ENCODE measurements around the gene TTC23.

TTC23 gene

GRCh38 chr15:99127773-99128172, 121.6 kb downstream of the TTC23 start:
- TF ChIP-seq POLR2A (IDR thresholded peaks at IDR 0.05; ENCODE audit: extremely low read depth, insufficient read length), result no peak
- TF ChIP-seq MAX (IDR thresholded peaks at IDR 0.05; ENCODE audit: low read depth, low read length), result no peak
- TF ChIP-seq CTCF (IDR thresholded peaks at IDR 0.05; ENCODE audit: low read depth, low read length), result no peak
- TF ChIP-seq MYC (IDR thresholded peaks at IDR 0.05; ENCODE audit: low read depth, low read length), result no peak
- no peak for DNase-seq (ENCODE audit: low read depth)
- no peak overlapping the region for H3K4me3 ChIP-seq (ENCODE audit: low read depth, low read length)

GRCh38 chr15:99126930-99127329, 122.5 kb downstream of the TTC23 start:
- DNase-seq (ENCODE audit: low read depth), result no peak
- TF ChIP-seq POLR2A (IDR thresholded peaks at IDR 0.05; ENCODE audit: extremely low read depth, insufficient read length) (no peak), MAX (IDR thresholded peaks at IDR 0.05; ENCODE audit: low read depth, low read length) (no peak), MYC (IDR thresholded peaks at IDR 0.05; ENCODE audit: low read depth, low read length) (no peak), CTCF (IDR thresholded peaks at IDR 0.05; ENCODE audit: low read depth, low read length) (no peak)
- no peak overlapping the region for H3K4me3 ChIP-seq (ENCODE audit: low read depth, low read length)

GRCh38 chr15:99126131-99126588, 123.2 kb downstream of the TTC23 start:
- no peak overlapping the region for H3K4me3 ChIP-seq (ENCODE audit: low read depth, low read length)
- TF ChIP-seq MYC (IDR thresholded peaks at IDR 0.05; ENCODE audit: low read depth, low read length), result no peak
- TF ChIP-seq POLR2A (IDR thresholded peaks at IDR 0.05; ENCODE audit: extremely low read depth, insufficient read length), result no peak
- TF ChIP-seq CTCF (IDR thresholded peaks at IDR 0.05; ENCODE audit: low read depth, low read length), result no peak
- no peak for TF ChIP-seq MAX (IDR thresholded peaks at IDR 0.05; ENCODE audit: low read depth, low read length)

GRCh38 chr15:99125061-99125891, 124.1 kb downstream of the TTC23 start:
- no peak for DNase-seq (ENCODE audit: low read depth)
- no peak for TF ChIP-seq POLR2A (IDR thresholded peaks at IDR 0.05; ENCODE audit: extremely low read depth, insufficient read length)
- TF ChIP-seq MYC (IDR thresholded peaks at IDR 0.05; ENCODE audit: low read depth, low read length), result no peak
- no peak for TF ChIP-seq CTCF (IDR thresholded peaks at IDR 0.05; ENCODE audit: low read depth, low read length)
- no peak for TF ChIP-seq MAX (IDR thresholded peaks at IDR 0.05; ENCODE audit: low read depth, low read length)
- H3K4me3 ChIP-seq (ENCODE audit: low read depth, low read length), result no peak overlapping the region

More at GRCh38 chr15:99126131-99126588, 123.2 kb downstream of the TTC23 start:
- no peak for DNase-seq (ENCODE audit: low read depth)

- DNase-seq (ENCODE audit: low read depth), result peak; percentile 29
- TF ChIP-seq POLR2A (IDR thresholded peaks at IDR 0.05; ENCODE audit: extremely low read depth, insufficient read length), result no peak
- TF ChIP-seq CTCF (IDR thresholded peaks at IDR 0.05; ENCODE audit: low read depth, low read length), result no peak
- no peak for TF ChIP-seq MYC (IDR thresholded peaks at IDR 0.05; ENCODE audit: low read depth, low read length)
- no peak for TF ChIP-seq MAX (IDR thresholded peaks at IDR 0.05; ENCODE audit: low read depth, low read length)
- no peak overlapping the region for H3K4me3 ChIP-seq (ENCODE audit: low read depth, low read length)
These were observed 124.7 kb downstream of the TTC23 start for GRCh38 chr15:99124641-99125040.
